GM12878 (cell line): ENCODE measurements around the gene SUMF2. TPM values are rescaled to one million over a fixed set of nuclear protein-coding genes. Genes with fewer than 3 reads are reported as not detected.

Experiments used
- CBX3 ChIP-seq: fragments of 200-600 bp; sonication (generic); IDR thresholded peaks from 2 replicates; pipeline ENCODE4 v1.6.1; 2016; ENCODE audit warnings: low read depth, borderline replicate concordance
- CREB1 ChIP-seq: IDR thresholded peaks from 2 replicates; pipeline ENCODE4 v1.6.1; 2012; ENCODE audit warnings: low read depth, mild to moderate bottlenecking, inconsistent platforms
- DPF2 ChIP-seq: fragments of 450-650 bp; IDR thresholded peaks from 2 replicates; pipeline ENCODE4 v1.6.1; 2017; ENCODE audit warnings: mild to moderate bottlenecking
- E4F1 ChIP-seq: fragments of 450-650 bp; IDR thresholded peaks from 2 replicates; pipeline ENCODE4 v1.6.1; 2018; ENCODE audit warnings: borderline replicate concordance, mild to moderate bottlenecking; ENCODE audit not compliant: partially characterized antibody
- HCFC1 ChIP-seq: fragments of 150-350 bp; IDR thresholded peaks from 2 replicates; pipeline ENCODE4 v1.6.1; 2014; ENCODE audit warnings: low read length
- HSF1 ChIP-seq: fragments of 150-350 bp; IDR thresholded peaks from 2 replicates; pipeline ENCODE4 v1.6.1; 2014; ENCODE audit warnings: mild to moderate bottlenecking, low read depth, low read length
- KLF5 ChIP-seq: fragments of 450-650 bp; IDR thresholded peaks from 2 replicates; pipeline ENCODE4 v1.6.1; 2014; ENCODE audit warnings: mild to moderate bottlenecking; ENCODE audit not compliant: partially characterized antibody
- MTA3 ChIP-seq: IDR thresholded peaks from 2 replicates; pipeline ENCODE4 v1.6.1; 2012; ENCODE audit warnings: low read length, inconsistent platforms, borderline replicate concordance
- MYC ChIP-seq: IDR thresholded peaks from 2 replicates; pipeline ENCODE4 v1.6.1; 2011; ENCODE audit warnings: mild to moderate bottlenecking, low read length, moderate library complexity, inconsistent platforms; ENCODE audit not compliant: insufficient read depth, insufficient replicate concordance, insufficient read length, severe bottlenecking
- NFYB ChIP-seq: IDR thresholded peaks from 2 replicates; pipeline ENCODE4 v1.6.1; 2011; ENCODE audit warnings: low read depth, mild to moderate bottlenecking, low read length, improper control_type of control experiment, moderate library complexity; ENCODE audit not compliant: insufficient read depth
- NRF1 ChIP-seq: conservative IDR thresholded peaks from 2 replicates; pipeline ENCODE4 v1.6.1; 2011; ENCODE audit warnings: mild to moderate bottlenecking, low read depth, low read length, improper control_type of control experiment
- RB1 ChIP-seq: fragments of 450-650 bp; formaldehyde crosslinking; IDR thresholded peaks from 2 replicates; pipeline ENCODE4 v1.6.1; 2017; ENCODE audit warnings: mild to moderate bottlenecking, borderline replicate concordance
- SMAD5 ChIP-seq: IDR thresholded peaks from 2 replicates; pipeline ENCODE4 v1.6.1; 2016; ENCODE audit warnings: antibody characterized with exemption, low read depth
- ZNF622 ChIP-seq: fragments of 450-650 bp; IDR thresholded peaks from 2 replicates; pipeline ENCODE4 v1.6.1; 2017; ENCODE audit warnings: mild to moderate bottlenecking, inconsistent platforms
- polyA plus RNA-seq, 11 experiments: library from polyadenylated mRNA; depleted of rRNA in 4 of 11; unstranded in 6 of 11; stranded (reverse) in 5 of 11; fragments of >200 nt; fragmentation: Nextera tagmentation in 4 of 11; fragmentation: Illumina TruSeq in 1 of 11; extraction: Ambion mirVana in 4 of 11; extraction: Trizol in 1 of 11; gene quantifications; 1 replicate in 1 of 11; 2 replicates in 10 of 11; pipeline versions ENCODE4 v1.2.1 to v1.2.3, GENCODE V29; 2011 to 2016; ENCODE audit warnings: inconsistent platforms in 2 of 11, missing spikeins in 2 of 11, low read depth in 1 of 11
- total RNA-seq, 4 experiments: library from RNA; depleted of rRNA in 3 of 4; stranded (reverse); fragments of >200 nt in 3 of 4; fragmentation: Illumina TruSeq in 1 of 4; extraction: Trizol in 1 of 4; gene quantifications; 2 replicates each; pipeline versions ENCODE4 v1.2.1 to v1.2.3, GENCODE V29; 2013 to 2021
- TF ChIP-seq, protein P1 (sequence below): IDR thresholded peaks from 2 replicates; pipeline ENCODE4 v1.6.1; 2012; ENCODE audit warnings: low read depth, low read length, improper control_type of control experiment
- TF ChIP-seq, protein P2 (sequence below): IDR thresholded peaks from 2 replicates; pipeline ENCODE4 v1.6.1; 2011; ENCODE audit warnings: borderline replicate concordance, low read depth, mild to moderate bottlenecking, moderate library complexity, mixed read lengths, low read length; ENCODE audit not compliant: insufficient read depth; ENCODE audit errors: extremely low read length
- TF ChIP-seq, protein P3 (sequence below): IDR thresholded peaks from 2 replicates; pipeline ENCODE4 v1.6.1; 2011; ENCODE audit warnings: mild to moderate bottlenecking, low read depth, low read length, moderate library complexity; ENCODE audit not compliant: insufficient replicate concordance

Gene SUMF2
- total and polyA plus RNA-seq, 10 of the 15 experiments (the other 5 are each of a cell fraction or from before 2014, with no cell fraction given) = 39.9 to 106 (median 71.7) TPM

GRCh38 chr7:56074371-56074791, 10.3 kb downstream of the SUMF2 start (continued):
- TF ChIP-seq, protein P1, sequence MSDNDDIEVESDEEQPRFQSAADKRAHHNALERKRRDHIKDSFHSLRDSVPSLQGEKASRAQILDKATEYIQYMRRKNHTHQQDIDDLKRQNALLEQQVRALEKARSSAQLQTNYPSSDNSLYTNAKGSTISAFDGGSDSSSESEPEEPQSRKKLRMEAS = no peak
- no peak for TF ChIP-seq NRF1
- no peak for TF ChIP-seq HCFC1
- TF ChIP-seq, protein P2, sequence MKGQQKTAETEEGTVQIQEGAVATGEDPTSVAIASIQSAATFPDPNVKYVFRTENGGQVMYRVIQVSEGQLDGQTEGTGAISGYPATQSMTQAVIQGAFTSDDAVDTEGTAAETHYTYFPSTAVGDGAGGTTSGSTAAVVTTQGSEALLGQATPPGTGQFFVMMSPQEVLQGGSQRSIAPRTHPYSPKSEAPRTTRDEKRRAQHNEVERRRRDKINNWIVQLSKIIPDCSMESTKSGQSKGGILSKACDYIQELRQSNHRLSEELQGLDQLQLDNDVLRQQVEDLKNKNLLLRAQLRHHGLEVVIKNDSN = no peak
- no peak for TF ChIP-seq DPF2
- no peak for TF ChIP-seq HSF1
- no peak for TF ChIP-seq MTA3
- no peak for TF ChIP-seq ZNF622
- TF ChIP-seq SMAD5 = no peak
- TF ChIP-seq NFYB = no peak
- TF ChIP-seq RB1 = no peak
- TF ChIP-seq MYC = no peak
- TF ChIP-seq CREB1 = no peak
- TF ChIP-seq, protein P3, sequence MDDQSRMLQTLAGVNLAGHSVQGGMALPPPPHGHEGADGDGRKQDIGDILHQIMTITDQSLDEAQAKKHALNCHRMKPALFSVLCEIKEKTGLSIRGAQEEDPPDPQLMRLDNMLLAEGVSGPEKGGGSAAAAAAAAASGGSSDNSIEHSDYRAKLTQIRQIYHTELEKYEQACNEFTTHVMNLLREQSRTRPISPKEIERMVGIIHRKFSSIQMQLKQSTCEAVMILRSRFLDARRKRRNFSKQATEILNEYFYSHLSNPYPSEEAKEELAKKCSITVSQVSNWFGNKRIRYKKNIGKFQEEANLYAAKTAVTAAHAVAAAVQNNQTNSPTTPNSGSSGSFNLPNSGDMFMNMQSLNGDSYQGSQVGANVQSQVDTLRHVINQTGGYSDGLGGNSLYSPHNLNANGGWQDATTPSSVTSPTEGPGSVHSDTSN = no peak
- no peak for TF ChIP-seq KLF5
- TF ChIP-seq CBX3 = no peak
- no peak for TF ChIP-seq E4F1
